GM12892 (cell line): Measurements from ENCODE around the gene ATCAY.

Experiments
- POLR2A ChIP-seq: IDR thresholded peaks from 2 replicates; pipeline ENCODE4 v1.6.1; 2011; ENCODE audit warnings: low read depth, low read length, control low read depth
- POLR2AphosphoS5 ChIP-seq: IDR thresholded peaks from 2 replicates; pipeline ENCODE4 v1.6.1; 2011; ENCODE audit warnings: low read depth, low read length, control low read depth
- TAF1 ChIP-seq: IDR thresholded peaks from 2 replicates; pipeline ENCODE4 v1.6.1; 2011; ENCODE audit warnings: low read depth, mild to moderate bottlenecking, control low read depth, low read length, borderline replicate concordance

DNA sequence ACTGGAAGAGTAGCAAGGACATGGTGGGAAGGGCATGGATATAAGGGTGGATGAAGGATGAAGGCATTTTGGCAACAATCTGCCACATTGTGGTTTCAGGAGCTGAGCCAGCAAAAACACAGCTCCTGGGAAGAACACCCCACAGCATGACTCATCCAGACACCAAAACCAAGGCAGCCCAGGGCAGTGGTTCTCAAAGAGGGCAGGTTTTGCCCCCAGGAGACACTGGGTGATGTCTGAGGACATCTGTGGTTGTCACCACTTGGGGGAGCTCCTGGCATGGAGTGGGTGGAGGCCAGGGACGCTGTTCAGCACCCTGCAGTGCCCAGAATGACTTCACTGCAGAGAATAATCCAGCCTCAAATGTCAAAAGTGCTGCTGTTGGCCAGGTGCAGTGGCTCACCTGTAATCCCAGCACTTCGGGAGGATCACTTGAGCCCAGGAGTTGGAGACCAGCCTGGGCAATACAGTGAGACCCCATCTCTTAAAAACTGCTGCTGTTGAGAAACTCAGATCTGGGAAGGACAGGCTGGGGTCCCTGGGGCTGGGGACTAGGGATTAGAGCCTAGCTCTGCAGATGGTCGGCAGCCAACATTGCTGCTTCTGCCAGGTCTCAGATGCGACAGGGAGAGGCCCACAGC lies 27.8 kb upstream of the ATCAY start:
- TF ChIP-seq POLR2A (no peak), POLR2AphosphoS5 (no peak), TAF1 (no peak)
